Colonic mucosa (tissue), 4 donors: ENCODE data around the gene MOGAT2. TPM values are rescaled to one million over a fixed set of nuclear protein-coding genes. Genes with fewer than 3 reads are reported as not detected.

Experiments
- DNase-seq: peaks from one replicate; pipeline ENCODE4 v3.0.0-alpha.2; 2020
- H3K27ac ChIP-seq: fragments of 200-600 bp; one replicate; pipeline ENCODE4 v1.8.0; 2021
- H3K27me3 ChIP-seq: fragments of 200-600 bp; one replicate; pipeline ENCODE4 v1.8.0; 2021
- H3K36me3 ChIP-seq: fragments of 200-600 bp; one replicate; pipeline ENCODE4 v1.8.0; 2021
- H3K4me1 ChIP-seq: fragments of 200-600 bp; one replicate; pipeline ENCODE4 v1.8.0; 2021; ENCODE audit warnings: mild to moderate bottlenecking
- H3K4me3 ChIP-seq: fragments of 200-600 bp; one replicate; pipeline ENCODE4 v1.8.0; 2021
- H3K9ac ChIP-seq, 2 donors: one replicate each; pipeline ENCODE4 v1.7.0; 2013; ENCODE audit warnings: control low read depth in 2 of 2, low read depth in 2 of 2, low read length in 2 of 2
- H3K9me3 ChIP-seq: fragments of 200-600 bp; one replicate; pipeline ENCODE4 v1.8.0; 2021
- intact Hi-C: fragments of 100-400 bp; cut with DNase I; formaldehyde crosslinking; loops from one replicate; pipeline ENCODE4 v1.14.1; 2022
- total RNA-seq, 2 donors: library from RNA; stranded (reverse); fragmentation: NEBNext Ultra II Directional in 1 of 2; extraction: Animal tissue kit (Norgen Biotek cat#: 25700) in 1 of 2; gene quantifications; one replicate each; pipeline ENCODE4 v1.2.1, GENCODE V29; 2021
- TF ChIP-seq, protein P1 (sequence below): fragments of 200-600 bp; IDR thresholded peaks from one replicate; pipeline ENCODE4 v1.8.0; 2022; ENCODE audit warnings: antibody characterized with exemption, mild to moderate bottlenecking
- donor health status: healthy.
- donor health status: DM: no; HTN: no; CAD: no.
- donor health status: DM: no; HTN: no; CAD: no.

MOGAT2 gene
- total RNA-seq, 2 donors from 2014 or later, result 168 to 211 TPM

DNA sequence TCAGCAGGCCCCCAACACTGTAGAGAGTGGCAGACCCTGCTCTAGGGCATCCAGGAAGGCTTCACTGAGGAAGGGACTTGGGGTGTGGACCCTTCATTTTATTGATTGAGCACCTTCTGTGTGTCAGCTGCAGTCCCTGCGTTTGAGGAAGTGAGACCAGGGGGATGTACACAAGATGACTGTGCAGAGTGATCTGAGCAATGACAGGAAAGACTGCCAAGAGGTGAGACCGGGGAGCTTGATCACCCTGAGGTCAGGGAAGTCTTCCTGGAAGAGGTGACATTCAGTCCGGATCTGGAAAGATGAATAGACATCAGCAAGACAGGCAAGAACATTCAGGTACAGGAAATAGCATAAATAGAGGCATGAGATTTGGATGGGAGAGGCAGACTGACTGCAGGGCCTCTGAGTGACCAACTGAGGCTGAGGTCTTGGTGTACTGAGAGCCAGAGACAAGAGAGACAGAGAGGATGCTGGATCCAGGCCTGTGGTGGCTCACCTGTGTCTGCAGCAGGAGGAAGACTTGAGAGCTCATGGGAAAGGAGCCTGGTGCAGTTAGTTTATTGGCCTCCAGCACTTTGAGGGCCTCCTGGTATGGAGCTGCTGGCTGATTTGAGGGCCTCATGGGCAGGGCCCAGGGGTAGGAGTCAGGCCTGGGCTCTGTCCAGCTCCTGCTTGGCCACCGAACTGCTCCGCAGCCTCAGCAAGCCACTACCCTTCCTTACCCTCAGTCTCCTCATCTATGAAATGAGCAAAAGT, 56.1 kb downstream of the MOGAT2 start:
- TF ChIP-seq, protein P1, sequence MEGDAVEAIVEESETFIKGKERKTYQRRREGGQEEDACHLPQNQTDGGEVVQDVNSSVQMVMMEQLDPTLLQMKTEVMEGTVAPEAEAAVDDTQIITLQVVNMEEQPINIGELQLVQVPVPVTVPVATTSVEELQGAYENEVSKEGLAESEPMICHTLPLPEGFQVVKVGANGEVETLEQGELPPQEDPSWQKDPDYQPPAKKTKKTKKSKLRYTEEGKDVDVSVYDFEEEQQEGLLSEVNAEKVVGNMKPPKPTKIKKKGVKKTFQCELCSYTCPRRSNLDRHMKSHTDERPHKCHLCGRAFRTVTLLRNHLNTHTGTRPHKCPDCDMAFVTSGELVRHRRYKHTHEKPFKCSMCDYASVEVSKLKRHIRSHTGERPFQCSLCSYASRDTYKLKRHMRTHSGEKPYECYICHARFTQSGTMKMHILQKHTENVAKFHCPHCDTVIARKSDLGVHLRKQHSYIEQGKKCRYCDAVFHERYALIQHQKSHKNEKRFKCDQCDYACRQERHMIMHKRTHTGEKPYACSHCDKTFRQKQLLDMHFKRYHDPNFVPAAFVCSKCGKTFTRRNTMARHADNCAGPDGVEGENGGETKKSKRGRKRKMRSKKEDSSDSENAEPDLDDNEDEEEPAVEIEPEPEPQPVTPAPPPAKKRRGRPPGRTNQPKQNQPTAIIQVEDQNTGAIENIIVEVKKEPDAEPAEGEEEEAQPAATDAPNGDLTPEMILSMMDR, result no peak
- Histone ChIP-seq H3K9ac (no peak overlapping the region), H3K36me3 (no peaks in the 10 kb centered on the region), H3K27ac (no peak overlapping the region), H3K4me1 (peaks cover 3% of the 10 kb centered on the region), H3K9me3 (no peaks in the 10 kb centered on the region), H3K27me3 (peaks cover 3% of the 10 kb centered on the region), H3K4me3 (no peak overlapping the region)
- intact Hi-C loops, result no loop called here
- no peak for DNase-seq

DNA sequence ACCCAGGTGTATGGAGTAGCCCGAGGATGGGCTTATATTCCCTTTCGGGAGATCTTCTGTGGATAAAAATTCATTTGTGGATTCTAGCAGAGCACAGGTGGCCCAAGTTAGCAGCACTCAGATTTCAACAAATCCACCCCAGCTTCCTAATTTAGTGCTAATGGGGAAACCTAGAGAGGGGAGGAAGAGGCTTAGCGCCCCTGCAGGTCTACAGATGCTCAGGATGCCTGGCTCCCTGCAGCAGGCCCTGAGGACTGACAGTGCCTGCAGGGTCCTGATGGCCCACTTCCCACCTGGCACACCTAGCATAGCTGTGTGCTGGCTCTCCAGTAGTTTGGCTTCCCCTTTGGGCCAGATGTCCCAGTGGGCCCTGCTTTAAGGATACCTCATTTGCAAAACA, 57.4 kb downstream of the MOGAT2 start:
- Histone ChIP-seq H3K9ac (no peak overlapping the region), H3K4me3 (no peak overlapping the region), H3K36me3 (no peaks in the 10 kb centered on the region), H3K27ac (no peak overlapping the region), H3K27me3 (no peaks in the 10 kb centered on the region), H3K4me1 (no peaks in the 10 kb centered on the region), H3K9me3 (no peaks in the 10 kb centered on the region)
- DNase-seq, result no peak
- intact Hi-C loops, result no loop called here
- TF ChIP-seq, protein P1, result no peak

DNA sequence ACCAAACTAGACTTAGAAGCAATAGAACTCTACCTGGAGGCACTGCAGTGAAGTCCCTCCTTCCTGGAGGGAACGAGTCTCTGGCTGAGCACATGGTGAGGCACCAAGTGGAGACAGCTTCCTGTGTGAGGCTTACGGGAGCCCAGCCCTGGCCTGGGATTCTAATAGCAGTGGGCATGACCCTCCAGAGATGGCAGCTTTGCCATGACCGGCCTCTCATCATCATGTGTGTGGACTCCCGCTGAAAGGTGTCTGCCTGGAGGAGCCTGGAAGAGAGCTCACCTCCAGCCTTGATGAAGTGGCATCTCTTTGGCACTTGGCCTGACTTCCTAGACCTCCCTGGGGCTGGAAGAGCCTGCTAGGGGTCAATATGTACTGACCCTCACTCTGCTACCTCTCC, 58.9 kb downstream of the MOGAT2 start:
- no peaks in the 10 kb centered on the region for H3K36me3 ChIP-seq
- H3K27me3 ChIP-seq, result no peaks in the 10 kb centered on the region
- DNase-seq, result no peak
- intact Hi-C loops, result no loop called here
- H3K9ac ChIP-seq, result no peak overlapping the region
- TF ChIP-seq, protein P1, result no peak
- H3K9me3 ChIP-seq, result no peaks in the 10 kb centered on the region
- H3K27ac ChIP-seq, result no peak overlapping the region
- no peak overlapping the region for H3K4me3 ChIP-seq
- no peaks in the 10 kb centered on the region for H3K4me1 ChIP-seq

DNA sequence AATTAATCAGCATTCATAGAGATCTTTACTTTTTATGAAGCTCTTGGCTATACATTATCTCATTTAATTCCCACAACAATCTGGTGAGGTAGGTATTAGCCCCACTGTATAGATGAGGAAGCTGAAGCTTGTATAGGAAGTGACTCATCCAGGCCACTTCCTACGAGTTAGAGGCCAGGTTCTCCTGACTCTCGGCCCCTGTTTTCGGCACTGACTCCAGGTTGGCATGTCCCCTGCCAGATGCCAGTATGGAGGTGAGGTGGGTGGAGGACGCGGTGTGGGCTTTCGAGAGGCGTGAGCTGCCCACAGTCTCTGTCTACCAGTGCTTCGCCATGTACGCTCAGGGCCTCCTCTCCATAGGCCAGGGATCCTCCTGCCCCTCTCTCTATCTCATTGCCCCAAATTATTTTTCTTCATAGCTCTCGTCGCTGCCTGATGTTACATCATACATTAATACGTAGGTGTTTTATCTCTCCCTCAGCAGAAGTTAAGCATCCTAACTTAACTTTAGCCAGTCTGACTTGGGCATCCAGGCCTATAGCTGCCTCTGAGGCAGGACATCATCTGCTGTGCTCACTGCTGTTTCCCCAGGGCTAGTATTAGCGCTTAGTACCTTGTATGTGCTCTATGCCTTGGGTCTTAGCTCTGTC, 59.9 kb downstream of the MOGAT2 start:
- Histone ChIP-seq H3K27ac (no peak overlapping the region), H3K36me3 (no peaks in the 10 kb centered on the region), H3K4me1 (no peaks in the 10 kb centered on the region), H3K9ac (no peak overlapping the region), H3K27me3 (no peaks in the 10 kb centered on the region), H3K9me3 (no peaks in the 10 kb centered on the region), H3K4me3 (no peak overlapping the region)
- no peak for DNase-seq
- TF ChIP-seq, protein P1, result no peak
- intact Hi-C loops, result no loop called here

DNA sequence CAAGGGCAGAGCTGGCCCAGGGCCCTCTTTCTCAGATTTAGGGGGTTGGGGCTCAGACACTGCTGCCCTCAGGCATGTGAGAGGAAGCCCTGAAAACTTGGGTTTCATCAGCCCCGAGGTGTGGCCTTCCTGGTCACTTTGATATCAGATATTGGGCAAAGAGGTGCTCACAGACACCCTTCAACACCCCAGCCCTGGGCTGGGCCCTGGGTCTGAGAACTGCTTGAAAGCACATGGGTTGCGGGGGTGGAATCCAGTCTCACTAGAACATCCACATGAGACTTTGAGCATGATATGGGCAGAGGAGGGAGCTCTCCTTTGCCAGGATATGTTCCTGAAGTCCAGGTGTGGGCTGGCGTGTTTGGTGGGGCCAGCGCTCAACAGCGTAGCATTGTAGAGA, 61.3 kb downstream of the MOGAT2 start:
- Histone ChIP-seq H3K9ac (no peak overlapping the region), H3K4me3 (no peak overlapping the region), H3K36me3 (no peaks in the 10 kb centered on the region), H3K27me3 (no peaks in the 10 kb centered on the region), H3K9me3 (no peaks in the 10 kb centered on the region), H3K27ac (no peak overlapping the region), H3K4me1 (no peaks in the 10 kb centered on the region)
- TF ChIP-seq, protein P1, result no peak
- intact Hi-C loops, result no loop called here
- no peak for DNase-seq
